ENCODE results near the gene SARNP. TPM values are rescaled to one million over a fixed set of nuclear protein-coding genes. Genes with fewer than 3 reads are reported as not detected.

The SARNP gene
- total RNA-seq, 4 donors from 2014 or later: 45.9 to 106 (median 66.6) TPM

- H3K4me3 ChIP-seq: no peak overlapping the region
- TF ChIP-seq CTCF (IDR thresholded peaks at IDR 0.05): no peak
- no peak for TF ChIP-seq POLR2A (IDR thresholded peaks at IDR 0.05)
- DNase-seq: no peak
- H3K4me1 ChIP-seq: no peaks in the 10 kb centered on the region
- H3K27ac ChIP-seq: no peak overlapping the region
- H3K27me3 ChIP-seq: no peaks in the 10 kb centered on the region
- intact Hi-C loops (cut with DNase I; ENCODE audit: low total_unique reads): no loop called here
- no peaks in the 10 kb centered on the region for H3K36me3 ChIP-seq
- no peaks in the 10 kb centered on the region for H3K9me3 ChIP-seq
These were observed 21.6 kb downstream of the SARNP start for GRCh38 chr12:55795950-55796349.

DNA sequence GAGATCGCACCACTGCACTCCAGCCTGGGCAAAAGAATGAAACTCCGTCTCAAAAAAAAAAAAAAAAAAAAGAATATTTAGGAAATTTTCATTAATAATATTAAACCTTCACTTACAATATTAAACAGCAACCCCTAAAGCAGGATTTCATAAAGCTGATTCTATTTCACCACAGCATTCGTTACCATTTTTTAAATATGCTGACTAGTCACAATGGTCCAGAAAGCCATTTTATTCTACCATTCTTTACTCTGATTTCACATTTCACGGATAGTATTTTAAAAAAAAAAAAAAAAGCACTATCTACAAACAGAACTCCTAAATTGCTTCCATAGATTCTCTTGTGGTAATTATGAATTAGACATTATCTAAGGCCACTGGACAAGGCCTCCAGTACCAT, 27.6 kb downstream of the SARNP start:
- TF ChIP-seq CTCF (IDR thresholded peaks at IDR 0.05): no peak
- TF ChIP-seq POLR2A (IDR thresholded peaks at IDR 0.05): no peak
- DNase-seq: no peak
- H3K36me3 ChIP-seq: no peaks in the 10 kb centered on the region
- intact Hi-C loops (cut with DNase I; ENCODE audit: low total_unique reads): no loop called here
- no peak overlapping the region for H3K27ac ChIP-seq
- H3K4me1 ChIP-seq: no peaks in the 10 kb centered on the region
- H3K9me3 ChIP-seq: no peaks in the 10 kb centered on the region
- no peak overlapping the region for H3K4me3 ChIP-seq
- H3K27me3 ChIP-seq: no peaks in the 10 kb centered on the region

GRCh38 chr12:55789171-55789570, 28.4 kb downstream of the SARNP start:
- Histone ChIP-seq H3K4me1 (no peaks in the 10 kb centered on the region), H3K9me3 (no peaks in the 10 kb centered on the region), H3K27me3 (no peaks in the 10 kb centered on the region), H3K36me3 (no peaks in the 10 kb centered on the region), H3K27ac (no peak overlapping the region), H3K4me3 (no peak overlapping the region)
- DNase-seq: no peak
- no peak for TF ChIP-seq CTCF (IDR thresholded peaks at IDR 0.05)
- TF ChIP-seq POLR2A (IDR thresholded peaks at IDR 0.05): no peak
- intact Hi-C loops (cut with DNase I; ENCODE audit: low total_unique reads): no loop called here

DNA sequence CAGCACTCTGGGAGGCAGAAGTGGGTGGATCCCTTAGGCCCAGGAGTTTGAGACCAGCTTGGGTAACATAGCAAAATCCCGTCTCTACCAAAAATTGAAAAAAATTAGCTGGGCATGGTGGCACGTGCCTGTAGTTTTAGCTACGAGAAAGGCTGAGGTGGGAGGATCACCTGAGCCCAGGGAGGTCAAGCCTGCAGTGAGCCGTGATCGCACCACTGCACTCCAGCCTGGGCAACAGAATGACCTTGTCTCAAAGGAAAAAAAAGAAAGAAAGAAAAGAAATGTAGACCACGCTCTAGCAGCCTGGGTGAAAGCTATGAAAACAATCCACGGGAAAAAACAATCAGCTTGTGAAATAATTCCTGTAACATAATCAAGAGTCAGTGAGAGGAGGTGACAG, 29.0 kb downstream of the SARNP start:
- no peak overlapping the region for H3K4me3 ChIP-seq
- no peaks in the 10 kb centered on the region for H3K4me1 ChIP-seq
- no peak for DNase-seq
- TF ChIP-seq POLR2A (IDR thresholded peaks at IDR 0.05): no peak
- no peak for TF ChIP-seq CTCF (IDR thresholded peaks at IDR 0.05)
- no peaks in the 10 kb centered on the region for H3K9me3 ChIP-seq
- no peaks in the 10 kb centered on the region for H3K27me3 ChIP-seq
- intact Hi-C loops (cut with DNase I; ENCODE audit: low total_unique reads): no loop called here
- H3K27ac ChIP-seq: no peak overlapping the region
- H3K36me3 ChIP-seq: no peaks in the 10 kb centered on the region

- Histone ChIP-seq H3K4me3 (no peak overlapping the region), H3K27me3 (no peaks in the 10 kb centered on the region), H3K36me3 (no peaks in the 10 kb centered on the region), H3K9me3 (no peaks in the 10 kb centered on the region), H3K4me1 (no peaks in the 10 kb centered on the region), H3K27ac (no peak overlapping the region)
- DNase-seq: no peak
- intact Hi-C loops (cut with DNase I; ENCODE audit: low total_unique reads): no loop called here
- TF ChIP-seq POLR2A (IDR thresholded peaks at IDR 0.05) (no peak), CTCF (IDR thresholded peaks at IDR 0.05) (no peak)
These were observed 36.8 kb downstream of the SARNP start for GRCh38 chr12:55780685-55781084.
